Endothelial cell of hepatic sinusoid (primary cell): ENCODE data around the gene PRKAR1B.

ENCODE experiments used
- in situ Hi-C: cut with HindIII; loops from 2 replicates; pipeline ENCODE4 v1.10.0; 2017; ENCODE audit warnings: low sequenced_read_pairs

The PRKAR1B gene

GRCh38 chr7:727104-727805 is at the start of gene PRKAR1B:
Gene PRKAR1B, minus strand, starts transcription at chr7:727281. Its CDS starts 15,776 bp downstream, at chr7:711505.
- in situ Hi-C loops: no loop called here

- in situ Hi-C loops: loop anchor here (5.0 to 10.0 kb wide), 3 partner anchors 44 to 439 kb away; no protein-coding TSS in a partner anchor
Observed at GRCh38 chr7:776381-776780, 49.3 kb upstream of the PRKAR1B start.

GRCh38 chr7:774161-775109 is 47.4 kb upstream of the PRKAR1B start:
- in situ Hi-C loops: loop anchor here (5.0 to 10.0 kb wide), 3 partner anchors 42 to 437 kb away; no protein-coding TSS in a partner anchor

- in situ Hi-C loops: loop anchor here (10.0 kb wide), 1 partner anchor 109 kb away; no protein-coding TSS in a partner anchor
Observed at GRCh38 chr7:773622-773915, 46.5 kb upstream of the PRKAR1B start.

GRCh38 chr7:772861-773621 is 46.0 kb upstream of the PRKAR1B start:
- in situ Hi-C loops: loop anchor here (10.0 kb wide), 1 partner anchor 108 kb away; no protein-coding TSS in a partner anchor

- in situ Hi-C loops: loop anchor here (10.0 kb wide), 1 partner anchor 108 kb away; no protein-coding TSS in a partner anchor
Observed at GRCh38 chr7:772392-772791, 45.3 kb upstream of the PRKAR1B start.

- in situ Hi-C loops: loop anchor here (10.0 kb wide), 1 partner anchor 107 kb away; no protein-coding TSS in a partner anchor
Observed at GRCh38 chr7:772005-772294, 44.9 kb upstream of the PRKAR1B start.

GRCh38 chr7:771234-772004 is 44.3 kb upstream of the PRKAR1B start:
- in situ Hi-C loops: loop anchor here (10.0 kb wide), 1 partner anchor 107 kb away; no protein-coding TSS in a partner anchor

- in situ Hi-C loops: loop anchor here (10.0 kb wide), 1 partner anchor 106 kb away; no protein-coding TSS in a partner anchor
Observed at GRCh38 chr7:770741-771166, 43.7 kb upstream of the PRKAR1B start.

- in situ Hi-C loops: loop anchor here (10.0 kb wide), 1 partner anchor 106 kb away; no protein-coding TSS in a partner anchor
Observed at GRCh38 chr7:770336-770735, 43.3 kb upstream of the PRKAR1B start.

- in situ Hi-C loops: no loop called here
Observed at GRCh38 chr7:768881-769504, 41.9 kb upstream of the PRKAR1B start.

- in situ Hi-C loops: no loop called here
Observed at GRCh38 chr7:767941-768731, 41.1 kb upstream of the PRKAR1B start.

GRCh38 chr7:767580-767940 is 40.5 kb upstream of the PRKAR1B start:
- in situ Hi-C loops: no loop called here

GRCh38 chr7:765383-765782 is 38.3 kb upstream of the PRKAR1B start:
- in situ Hi-C loops: no loop called here

- in situ Hi-C loops: no loop called here
Observed at GRCh38 chr7:763762-764161, 36.7 kb upstream of the PRKAR1B start.

GRCh38 chr7:762885-763284 is 35.8 kb upstream of the PRKAR1B start:
- in situ Hi-C loops: no loop called here

- in situ Hi-C loops: no loop called here
Observed at GRCh38 chr7:761631-762030, 34.5 kb upstream of the PRKAR1B start.

- in situ Hi-C loops: no loop called here
Observed at GRCh38 chr7:761101-761500, 34.0 kb upstream of the PRKAR1B start.

- in situ Hi-C loops: no loop called here
Observed at GRCh38 chr7:760006-760405, 32.9 kb upstream of the PRKAR1B start.
